Mammary epithelial cell (primary cell): ENCODE data around the gene AKAP8L.

ENCODE experiments used
- EZH2 ChIP-seq: IDR thresholded peaks from 2 replicates; pipeline ENCODE4 v1.6.1; 2012; ENCODE audit warnings: low read length, inconsistent platforms, borderline replicate concordance
- TF ChIP-seq, protein P1 (sequence below), 2 donors: IDR thresholded peaks in 1 of 2; conservative IDR thresholded peaks in 1 of 2; 2 replicates each; pipeline ENCODE4 v1.5.1; 2011 to 2012; ENCODE audit warnings: inconsistent platforms in 2 of 2, low read length in 2 of 2, mild to moderate bottlenecking in 2 of 2, control low read depth in 1 of 2, low read depth in 1 of 2; ENCODE audit not compliant: insufficient read depth in 1 of 2; ENCODE audit errors: extremely low read depth in 1 of 2

DNA sequence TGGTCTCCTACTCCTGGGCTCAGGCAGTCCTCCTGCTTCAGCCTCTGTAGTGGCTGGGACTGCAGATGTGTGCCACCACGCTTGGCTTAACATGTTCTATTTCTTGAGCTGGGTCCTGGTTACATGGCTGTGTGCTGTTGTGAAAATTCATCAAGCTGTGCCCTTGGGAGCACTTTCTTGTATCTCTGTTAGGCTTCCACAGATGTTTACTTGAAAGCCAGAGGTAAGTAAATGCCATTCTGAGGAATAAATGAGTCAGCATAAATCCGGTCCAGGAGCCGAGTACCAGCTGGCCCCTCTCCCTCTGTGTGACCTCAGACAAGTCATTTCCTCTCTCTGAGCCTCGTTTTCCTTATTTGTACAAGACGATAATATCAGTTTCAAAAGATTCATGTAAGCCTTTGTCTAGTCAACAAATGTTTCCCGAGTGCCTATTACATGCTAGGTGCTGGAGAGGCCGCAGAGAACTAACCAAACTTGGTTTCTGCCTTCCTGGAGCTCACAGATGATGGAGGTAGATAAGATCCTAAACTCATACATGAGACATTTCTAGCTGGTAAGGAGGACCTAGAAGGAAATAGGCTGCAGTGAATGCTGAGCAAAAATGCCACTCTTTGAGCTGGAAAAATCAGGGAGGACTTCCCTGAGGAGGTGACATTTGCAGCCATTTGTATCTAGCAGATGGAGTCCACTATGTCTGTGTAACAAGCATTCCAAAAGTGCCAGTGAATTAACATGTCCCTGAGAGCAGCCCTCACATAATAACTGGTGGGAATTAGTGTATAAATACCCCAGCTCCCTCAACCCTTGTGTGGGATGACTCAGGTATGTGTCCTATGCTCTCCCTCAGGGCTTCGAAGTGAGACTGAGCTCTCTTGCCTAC, 48.3 kb upstream of the AKAP8L start:
- TF ChIP-seq, protein P1, sequence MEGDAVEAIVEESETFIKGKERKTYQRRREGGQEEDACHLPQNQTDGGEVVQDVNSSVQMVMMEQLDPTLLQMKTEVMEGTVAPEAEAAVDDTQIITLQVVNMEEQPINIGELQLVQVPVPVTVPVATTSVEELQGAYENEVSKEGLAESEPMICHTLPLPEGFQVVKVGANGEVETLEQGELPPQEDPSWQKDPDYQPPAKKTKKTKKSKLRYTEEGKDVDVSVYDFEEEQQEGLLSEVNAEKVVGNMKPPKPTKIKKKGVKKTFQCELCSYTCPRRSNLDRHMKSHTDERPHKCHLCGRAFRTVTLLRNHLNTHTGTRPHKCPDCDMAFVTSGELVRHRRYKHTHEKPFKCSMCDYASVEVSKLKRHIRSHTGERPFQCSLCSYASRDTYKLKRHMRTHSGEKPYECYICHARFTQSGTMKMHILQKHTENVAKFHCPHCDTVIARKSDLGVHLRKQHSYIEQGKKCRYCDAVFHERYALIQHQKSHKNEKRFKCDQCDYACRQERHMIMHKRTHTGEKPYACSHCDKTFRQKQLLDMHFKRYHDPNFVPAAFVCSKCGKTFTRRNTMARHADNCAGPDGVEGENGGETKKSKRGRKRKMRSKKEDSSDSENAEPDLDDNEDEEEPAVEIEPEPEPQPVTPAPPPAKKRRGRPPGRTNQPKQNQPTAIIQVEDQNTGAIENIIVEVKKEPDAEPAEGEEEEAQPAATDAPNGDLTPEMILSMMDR (conservative IDR thresholded peaks at IDR 0.05 in 1 of 2, IDR thresholded peaks at IDR 0.05 in 1 of 2; ENCODE audit: extremely low read depth in 1 of 2, insufficient read depth in 1 of 2, low read depth in 1 of 2, low read length in 2 of 2): no peak
- no peak for TF ChIP-seq EZH2
